Diencephalon (tissue), 1 donor: ENCODE results near the gene DPH6. TPM values are rescaled to one million over a fixed set of nuclear protein-coding genes. Genes with fewer than 3 reads are reported as not detected.

ENCODE experiments used
- small RNA-seq: library from RNA; depleted of rRNA; stranded (forward); fragments of <200 nt; gene quantifications from one replicate; pipeline ENCODE3, GENCODE V24; 2014
- total RNA-seq: library from RNA; depleted of rRNA; stranded (reverse); fragments of >200 nt; gene quantifications from one replicate; pipeline ENCODE4 v1.2.3, GENCODE V29; 2014

DPH6 gene
- total RNA-seq: 22.8 TPM

DNA sequence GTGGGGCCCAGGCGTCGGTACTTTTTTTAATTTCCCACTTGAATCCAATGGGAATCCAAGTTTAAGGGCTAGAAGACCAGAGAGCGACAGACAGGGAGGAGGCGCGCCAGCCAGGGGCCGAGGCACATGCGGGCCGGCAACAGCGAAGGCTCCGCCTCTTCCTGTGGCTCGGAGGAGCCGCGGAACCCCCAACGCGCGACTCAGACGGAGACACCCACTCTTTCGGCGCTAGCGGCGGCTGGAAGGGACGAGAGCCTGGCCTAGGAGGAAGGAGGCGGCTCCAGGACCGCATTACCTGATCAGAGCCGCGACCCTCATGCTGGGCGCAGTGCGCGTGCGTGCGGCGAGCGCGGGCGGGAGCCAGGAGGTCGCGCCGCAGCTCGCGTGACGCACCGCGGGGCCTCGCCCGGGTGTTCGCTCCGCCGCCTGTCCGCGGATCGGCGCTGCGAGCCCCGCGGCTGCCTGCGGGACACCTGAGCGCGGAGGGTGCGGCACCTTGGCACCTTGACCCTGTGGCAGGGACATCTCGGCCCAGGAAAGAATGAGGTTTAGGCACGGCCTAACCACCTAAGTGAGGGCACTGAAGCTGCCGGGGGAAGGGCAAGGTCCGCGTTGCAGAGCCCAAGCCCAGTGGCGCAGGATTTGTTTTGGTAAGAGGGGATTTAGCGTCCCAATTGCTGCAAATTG lies at the start of gene DPH6:
Gene DPH6 (minus strand): TSS at position 342 of the 687 bp plus-strand sequence. CDS start 24 bp downstream, at position 318.

Small RNA genes within 50 kb of the gene (small RNA-seq; reads per million reads assigned to genes)
- not detected for gene AC019288.1
- 0.18 reads per million for gene MIR3942
